HL-60 (cell line): Measurements from ENCODE around the gene RNU11.

ENCODE experiments used
- DNase-seq, 2 experiments: peaks; one replicate each; pipeline ENCODE4 v3.0.0-alpha.2; 2010 to 2020; ENCODE audit warnings: low read depth in 1 of 2, low spot score in 1 of 2
- H3K27ac ChIP-seq: fragments of 250-450 bp; sonication (Bioruptor Pico); replicated peaks from 2 replicates; pipeline ENCODE4 v1.5.1; 2020; ENCODE audit warnings: mild to moderate bottlenecking, moderate library complexity
- H3K27me3 ChIP-seq: fragments of 250-450 bp; sonication (Bioruptor Pico); 2 replicates; pipeline ENCODE4 v1.5.1; 2021; ENCODE audit warnings: mild to moderate bottlenecking, moderate library complexity; ENCODE audit not compliant: insufficient read depth, poor library complexity, severe bottlenecking
- H3K4me3 ChIP-seq: replicated peaks from 2 replicates; pipeline ENCODE4 v1.5.1; 2011; ENCODE audit warnings: mild to moderate bottlenecking, control low read depth, low read length; ENCODE audit not compliant: insufficient read depth
- CTCF ChIP-seq: IDR thresholded peaks from one replicate; pipeline ENCODE4 v1.5.1; 2011; ENCODE audit warnings: low read length, control low read depth, inconsistent platforms; ENCODE audit not compliant: insufficient read depth
- GABPA ChIP-seq: IDR thresholded peaks from 2 replicates; pipeline ENCODE4 v1.6.1; 2012; ENCODE audit warnings: low read depth
- POLR2AphosphoS5 ChIP-seq: IDR thresholded peaks from 2 replicates; pipeline ENCODE4 v1.6.1; 2012; ENCODE audit warnings: low read depth
- SPI1 ChIP-seq: IDR thresholded peaks from 2 replicates; pipeline ENCODE4 v1.6.1; 2012; ENCODE audit warnings: low read depth, mild to moderate bottlenecking, borderline replicate concordance
- TF ChIP-seq, protein P1 (sequence below): IDR thresholded peaks from 2 replicates; pipeline ENCODE4 v1.6.1; 2012; ENCODE audit warnings: low read depth; ENCODE audit not compliant: insufficient replicate concordance

Gene RNU11

DNA sequence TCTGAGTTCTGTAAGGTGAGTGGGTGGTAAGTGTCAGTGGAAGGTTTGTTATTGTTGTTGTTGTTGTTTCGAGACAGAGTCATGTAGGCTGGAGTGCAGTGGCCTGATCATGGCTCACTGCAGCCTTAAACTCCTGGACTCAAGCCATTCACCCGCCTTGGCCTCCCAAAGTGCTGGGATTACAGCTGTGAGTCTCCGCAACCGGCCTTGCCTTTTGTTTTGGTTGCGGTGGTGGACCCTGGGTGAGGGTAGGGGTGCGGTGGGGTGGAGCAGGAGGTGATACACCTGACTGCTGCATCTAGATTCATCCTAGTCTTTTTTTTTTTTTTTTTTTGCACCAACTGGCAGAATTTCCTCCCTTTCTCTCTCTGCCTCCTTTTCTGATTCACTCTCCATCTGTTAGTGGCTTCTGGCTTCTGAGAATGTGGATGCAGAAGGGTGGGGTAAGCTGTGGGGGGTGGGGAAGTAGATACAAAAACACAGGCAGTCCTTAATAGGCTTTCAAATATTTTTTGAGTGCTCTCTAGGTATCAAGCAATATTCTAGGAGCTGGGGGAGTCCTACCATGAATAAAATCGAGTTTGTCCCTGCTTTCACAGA lies 15.6 kb downstream of the RNU11 start:
- Histone ChIP-seq H3K4me3 (no peak overlapping the region), H3K27ac (no peak overlapping the region), H3K27me3 (no peaks in the 10 kb centered on the region)
- no peak for DNase-seq
- TF ChIP-seq GABPA (no peak), POLR2AphosphoS5 (no peak), SPI1 (no peak), CTCF (no peak)
- TF ChIP-seq, protein P1, sequence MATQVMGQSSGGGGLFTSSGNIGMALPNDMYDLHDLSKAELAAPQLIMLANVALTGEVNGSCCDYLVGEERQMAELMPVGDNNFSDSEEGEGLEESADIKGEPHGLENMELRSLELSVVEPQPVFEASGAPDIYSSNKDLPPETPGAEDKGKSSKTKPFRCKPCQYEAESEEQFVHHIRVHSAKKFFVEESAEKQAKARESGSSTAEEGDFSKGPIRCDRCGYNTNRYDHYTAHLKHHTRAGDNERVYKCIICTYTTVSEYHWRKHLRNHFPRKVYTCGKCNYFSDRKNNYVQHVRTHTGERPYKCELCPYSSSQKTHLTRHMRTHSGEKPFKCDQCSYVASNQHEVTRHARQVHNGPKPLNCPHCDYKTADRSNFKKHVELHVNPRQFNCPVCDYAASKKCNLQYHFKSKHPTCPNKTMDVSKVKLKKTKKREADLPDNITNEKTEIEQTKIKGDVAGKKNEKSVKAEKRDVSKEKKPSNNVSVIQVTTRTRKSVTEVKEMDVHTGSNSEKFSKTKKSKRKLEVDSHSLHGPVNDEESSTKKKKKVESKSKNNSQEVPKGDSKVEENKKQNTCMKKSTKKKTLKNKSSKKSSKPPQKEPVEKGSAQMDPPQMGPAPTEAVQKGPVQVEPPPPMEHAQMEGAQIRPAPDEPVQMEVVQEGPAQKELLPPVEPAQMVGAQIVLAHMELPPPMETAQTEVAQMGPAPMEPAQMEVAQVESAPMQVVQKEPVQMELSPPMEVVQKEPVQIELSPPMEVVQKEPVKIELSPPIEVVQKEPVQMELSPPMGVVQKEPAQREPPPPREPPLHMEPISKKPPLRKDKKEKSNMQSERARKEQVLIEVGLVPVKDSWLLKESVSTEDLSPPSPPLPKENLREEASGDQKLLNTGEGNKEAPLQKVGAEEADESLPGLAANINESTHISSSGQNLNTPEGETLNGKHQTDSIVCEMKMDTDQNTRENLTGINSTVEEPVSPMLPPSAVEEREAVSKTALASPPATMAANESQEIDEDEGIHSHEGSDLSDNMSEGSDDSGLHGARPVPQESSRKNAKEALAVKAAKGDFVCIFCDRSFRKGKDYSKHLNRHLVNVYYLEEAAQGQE = no peak

DNA sequence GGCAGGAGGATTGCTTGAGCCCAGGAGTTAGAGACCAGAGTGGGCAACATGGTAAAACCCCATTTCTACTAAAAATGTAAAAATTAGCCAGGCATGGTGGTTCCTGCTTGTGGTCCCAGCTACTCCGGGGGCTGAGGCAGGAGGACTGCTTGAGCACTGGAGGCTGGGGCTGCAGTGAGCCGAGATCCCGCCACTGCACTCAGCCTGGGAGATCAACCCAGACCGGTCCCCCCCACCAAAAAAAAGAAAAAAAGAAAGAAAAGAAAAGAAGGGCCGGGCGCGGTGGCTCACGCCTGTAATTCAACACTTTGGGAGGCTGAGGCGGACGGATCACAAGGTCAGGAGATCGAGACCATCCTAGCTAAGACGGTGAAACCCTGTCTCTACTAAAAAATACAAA lies 18.4 kb downstream of the RNU11 start:
- Histone ChIP-seq H3K4me3 (no peak overlapping the region), H3K27ac (no peak overlapping the region), H3K27me3 (no peaks in the 10 kb centered on the region)
- DNase-seq = no peak
- no peak for TF ChIP-seq POLR2AphosphoS5
- TF ChIP-seq GABPA = no peak
- TF ChIP-seq CTCF = no peak
- no peak for TF ChIP-seq SPI1
- TF ChIP-seq, protein P1 = no peak

DNA sequence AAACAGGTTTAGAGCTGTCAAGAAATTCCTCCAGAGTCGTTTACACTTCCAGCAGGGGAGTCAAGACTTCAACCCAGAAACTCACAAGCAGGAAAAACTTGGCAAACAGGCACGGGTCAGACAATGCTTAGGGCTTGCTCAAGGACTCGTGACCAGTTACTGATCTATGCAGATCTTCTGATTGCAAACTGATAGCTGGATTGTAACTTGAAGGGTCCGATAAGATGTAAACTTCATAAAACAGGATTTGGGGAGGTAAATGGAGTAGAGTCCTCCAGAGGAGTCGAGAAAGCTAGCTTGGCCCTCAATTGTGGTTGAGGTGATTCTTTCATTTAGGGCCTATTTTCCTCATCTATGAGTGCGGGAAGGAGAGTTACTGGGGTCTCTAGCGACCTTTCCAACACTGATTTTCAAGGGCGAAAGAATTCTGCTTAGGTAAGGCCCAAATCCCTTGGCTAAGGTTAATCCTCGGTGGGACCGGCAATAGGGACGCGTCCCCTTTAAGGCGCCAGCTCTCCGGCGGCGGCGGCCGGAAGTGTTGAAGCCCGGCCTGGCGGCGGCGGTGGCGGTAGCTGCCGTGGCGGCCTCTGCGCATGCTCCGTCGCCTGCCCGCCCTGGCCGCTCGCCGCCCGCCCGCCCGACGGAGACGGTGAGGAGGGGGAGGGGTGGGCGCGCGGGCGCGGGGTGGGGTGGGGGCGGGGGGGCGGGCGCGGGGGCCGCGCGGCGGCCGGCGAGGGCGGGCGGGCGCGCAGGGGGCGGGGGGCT lies 20.0 kb downstream of the RNU11 start, which contains the start of gene GMEB1:
GMEB1 (plus strand) TSS at position 594 of the 765 bp plus-strand sequence. CDS start 14,829 bp downstream, outside the sequence.
- peak within 1 kb of the TSS; percentile 99 for H3K27ac ChIP-seq
- TF ChIP-seq, protein P1 = no peak
- TF ChIP-seq GABPA (peak; percentile 37; the same call in 1 of the 2 replicates), POLR2AphosphoS5 (no peak), SPI1 (no peak)
- H3K27me3 ChIP-seq = no peaks in the 10 kb centered on the region
- H3K4me3 ChIP-seq = peak within 1 kb of the TSS; percentile 63
- DNase-seq = peak; percentile 61 to 85
